ENCODE data around the gene LUM. TPM values are rescaled to one million over a fixed set of nuclear protein-coding genes. Genes with fewer than 3 reads are reported as not detected.

Gene LUM
- polyA plus RNA-seq, 1 of the 3 experiments (the other 2 are of a cell fraction): 30.6 TPM

DNA sequence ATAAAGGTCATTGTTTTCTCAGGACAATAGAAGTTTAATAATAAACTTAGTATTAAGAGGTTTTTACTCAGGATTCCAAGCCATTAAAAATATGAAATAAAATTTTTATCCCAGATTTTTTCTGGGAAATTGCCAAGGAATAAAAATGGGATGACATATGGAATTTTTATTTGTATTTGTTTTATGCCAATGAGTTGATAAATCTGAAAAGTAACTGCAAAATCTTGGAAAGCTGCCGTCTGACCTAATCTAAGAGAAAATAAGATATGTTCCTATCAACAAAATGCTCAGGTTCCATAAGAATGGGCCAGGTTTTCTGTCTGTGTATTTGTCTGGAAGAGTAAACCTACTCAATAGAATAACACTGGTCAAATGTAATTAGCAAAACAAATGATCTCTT is 31.3 kb downstream of the LUM start:
- H3K79me2 ChIP-seq (ENCODE audit: insufficient read depth): no peaks in the 10 kb centered on the region
- no peak for DNase-seq
- no peaks in the 10 kb centered on the region for H3F3A ChIP-seq (replicated peaks; ENCODE audit: insufficient read depth)
- H3K9me2 ChIP-seq: no peaks in the 10 kb centered on the region
- WGBS (ENCODE audit: low lambda C conversion rate): 62% methylated on average over 1 of the region's 1 CpG
- H3K4me2 ChIP-seq: no peak overlapping the region
- no peaks in the 10 kb centered on the region for H3K9me3 ChIP-seq
- CTCF ChIA-PET: no interaction called here
- POLR2A ChIA-PET: no interaction called here
- H3K4me1 ChIP-seq (ENCODE audit: control insufficient read depth in 1 of 2, insufficient read depth in 2 of 2, low read depth in 1 of 2, low read length in 1 of 2): no peaks in the 10 kb centered on the region
- no peaks in the 10 kb centered on the region for H3K36me3 ChIP-seq (replicated peaks in 1 of 2; ENCODE audit: control insufficient read depth in 1 of 2, insufficient read depth in 2 of 2, low read length in 1 of 2)
- no peaks in the 10 kb centered on the region for H3K27me3 ChIP-seq (ENCODE audit: insufficient read depth)
- no peak overlapping the region for H2AFZ ChIP-seq (ENCODE audit: low read depth)
- no peak overlapping the region for H3K27ac ChIP-seq (ENCODE audit: low read depth in 2 of 2, low read length in 1 of 2)
- H3K4me3 ChIP-seq (ENCODE audit: low read depth in 2 of 2, low read length in 1 of 2): no peak overlapping the region
- no peaks in the 10 kb centered on the region for H4K20me1 ChIP-seq (ENCODE audit: insufficient read depth)
- TF ChIP-seq NRF1 (IDR thresholded peaks at IDR 0.05; ENCODE audit: low read depth, low read length): no peak
- no peak for TF ChIP-seq SMC3 (IDR thresholded peaks at IDR 0.05; ENCODE audit: low read depth, low read length)
- no peak for TF ChIP-seq RXRA (IDR thresholded peaks at IDR 0.05; ENCODE audit: borderline replicate concordance, low read depth)
- no peak for TF ChIP-seq GABPA (IDR thresholded peaks at IDR 0.05; ENCODE audit: low read depth)
- TF ChIP-seq, protein P1, sequence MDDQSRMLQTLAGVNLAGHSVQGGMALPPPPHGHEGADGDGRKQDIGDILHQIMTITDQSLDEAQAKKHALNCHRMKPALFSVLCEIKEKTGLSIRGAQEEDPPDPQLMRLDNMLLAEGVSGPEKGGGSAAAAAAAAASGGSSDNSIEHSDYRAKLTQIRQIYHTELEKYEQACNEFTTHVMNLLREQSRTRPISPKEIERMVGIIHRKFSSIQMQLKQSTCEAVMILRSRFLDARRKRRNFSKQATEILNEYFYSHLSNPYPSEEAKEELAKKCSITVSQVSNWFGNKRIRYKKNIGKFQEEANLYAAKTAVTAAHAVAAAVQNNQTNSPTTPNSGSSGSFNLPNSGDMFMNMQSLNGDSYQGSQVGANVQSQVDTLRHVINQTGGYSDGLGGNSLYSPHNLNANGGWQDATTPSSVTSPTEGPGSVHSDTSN (IDR thresholded peaks at IDR 0.05): no peak
- no peak for TF ChIP-seq IRF3 (IDR thresholded peaks at IDR 0.05; ENCODE audit: low read depth, low read length)
- no peak for TF ChIP-seq RAD21 (IDR thresholded peaks at IDR 0.05; ENCODE audit: low read length)
- TF ChIP-seq POLR2AphosphoS5 (IDR thresholded peaks at IDR 0.05; ENCODE audit: low read depth, low read length): no peak
- no peak for TF ChIP-seq TCF12 (IDR thresholded peaks at IDR 0.05)
- TF ChIP-seq USF1 (IDR thresholded peaks at IDR 0.05; ENCODE audit: borderline replicate concordance, low read depth): no peak
- TF ChIP-seq SIN3A (IDR thresholded peaks at IDR 0.05; ENCODE audit: borderline replicate concordance, low read depth, low read length): no peak
- no peak for TF ChIP-seq YY1 (IDR thresholded peaks at IDR 0.05; ENCODE audit: low read depth)
- TF ChIP-seq EP300 (IDR thresholded peaks at IDR 0.05; ENCODE audit: borderline replicate concordance in 1 of 2, low read depth in 1 of 2, low read length in 1 of 2): no peak
- TF ChIP-seq FOSL2 (IDR thresholded peaks at IDR 0.05; ENCODE audit: borderline replicate concordance, low read depth): no peak
- no peak for TF ChIP-seq REST (IDR thresholded peaks at IDR 0.05; ENCODE audit: low read depth, low read length)
- TF ChIP-seq, protein P2, sequence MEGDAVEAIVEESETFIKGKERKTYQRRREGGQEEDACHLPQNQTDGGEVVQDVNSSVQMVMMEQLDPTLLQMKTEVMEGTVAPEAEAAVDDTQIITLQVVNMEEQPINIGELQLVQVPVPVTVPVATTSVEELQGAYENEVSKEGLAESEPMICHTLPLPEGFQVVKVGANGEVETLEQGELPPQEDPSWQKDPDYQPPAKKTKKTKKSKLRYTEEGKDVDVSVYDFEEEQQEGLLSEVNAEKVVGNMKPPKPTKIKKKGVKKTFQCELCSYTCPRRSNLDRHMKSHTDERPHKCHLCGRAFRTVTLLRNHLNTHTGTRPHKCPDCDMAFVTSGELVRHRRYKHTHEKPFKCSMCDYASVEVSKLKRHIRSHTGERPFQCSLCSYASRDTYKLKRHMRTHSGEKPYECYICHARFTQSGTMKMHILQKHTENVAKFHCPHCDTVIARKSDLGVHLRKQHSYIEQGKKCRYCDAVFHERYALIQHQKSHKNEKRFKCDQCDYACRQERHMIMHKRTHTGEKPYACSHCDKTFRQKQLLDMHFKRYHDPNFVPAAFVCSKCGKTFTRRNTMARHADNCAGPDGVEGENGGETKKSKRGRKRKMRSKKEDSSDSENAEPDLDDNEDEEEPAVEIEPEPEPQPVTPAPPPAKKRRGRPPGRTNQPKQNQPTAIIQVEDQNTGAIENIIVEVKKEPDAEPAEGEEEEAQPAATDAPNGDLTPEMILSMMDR (IDR thresholded peaks at IDR 0.05): no peak
- TF ChIP-seq USF2 (IDR thresholded peaks at IDR 0.05; ENCODE audit: borderline replicate concordance, low read depth, low read length): no peak
- no peak for TF ChIP-seq MEF2A (IDR thresholded peaks at IDR 0.05; ENCODE audit: borderline replicate concordance, low read depth)
- no peak overlapping the region for H3K9ac ChIP-seq
